Measurements from ENCODE around the gene PNMT.

DNA sequence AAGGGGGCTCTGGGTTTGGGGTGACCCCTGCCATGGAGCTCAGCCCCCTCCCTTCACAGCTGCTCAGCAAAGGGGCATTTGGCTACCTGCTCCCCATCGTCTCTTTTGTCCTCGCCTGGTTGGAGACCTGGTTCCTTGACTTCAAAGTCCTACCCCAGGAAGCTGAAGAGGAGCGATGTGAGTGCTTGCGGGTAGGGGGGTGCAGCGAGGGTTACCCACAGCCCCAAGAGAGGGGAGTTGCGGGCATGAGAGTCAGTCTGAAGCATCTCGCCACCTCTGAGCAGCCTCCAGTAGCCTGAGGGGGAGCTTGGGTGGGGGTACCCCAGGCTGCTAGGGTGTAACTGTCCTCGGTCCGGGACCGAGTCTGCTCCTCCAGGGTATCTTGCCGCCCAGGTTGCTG lies 9.9 kb upstream of the PNMT start:
- TF ChIP-seq POLR2A (IDR thresholded peaks at IDR 0.05), result no peak
- TF ChIP-seq, protein P1, sequence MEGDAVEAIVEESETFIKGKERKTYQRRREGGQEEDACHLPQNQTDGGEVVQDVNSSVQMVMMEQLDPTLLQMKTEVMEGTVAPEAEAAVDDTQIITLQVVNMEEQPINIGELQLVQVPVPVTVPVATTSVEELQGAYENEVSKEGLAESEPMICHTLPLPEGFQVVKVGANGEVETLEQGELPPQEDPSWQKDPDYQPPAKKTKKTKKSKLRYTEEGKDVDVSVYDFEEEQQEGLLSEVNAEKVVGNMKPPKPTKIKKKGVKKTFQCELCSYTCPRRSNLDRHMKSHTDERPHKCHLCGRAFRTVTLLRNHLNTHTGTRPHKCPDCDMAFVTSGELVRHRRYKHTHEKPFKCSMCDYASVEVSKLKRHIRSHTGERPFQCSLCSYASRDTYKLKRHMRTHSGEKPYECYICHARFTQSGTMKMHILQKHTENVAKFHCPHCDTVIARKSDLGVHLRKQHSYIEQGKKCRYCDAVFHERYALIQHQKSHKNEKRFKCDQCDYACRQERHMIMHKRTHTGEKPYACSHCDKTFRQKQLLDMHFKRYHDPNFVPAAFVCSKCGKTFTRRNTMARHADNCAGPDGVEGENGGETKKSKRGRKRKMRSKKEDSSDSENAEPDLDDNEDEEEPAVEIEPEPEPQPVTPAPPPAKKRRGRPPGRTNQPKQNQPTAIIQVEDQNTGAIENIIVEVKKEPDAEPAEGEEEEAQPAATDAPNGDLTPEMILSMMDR (IDR thresholded peaks at IDR 0.05), result no peak

All from thyroid gland (tissue), 4 donors.